ENCODE data around the gene TMEFF1. TPM values are rescaled to one million over a fixed set of nuclear protein-coding genes. Genes with fewer than 3 reads are reported as not detected.

The TMEFF1 gene
- total RNA-seq, 2 donors from 2014 or later, result 0.50 TPM; not detected in 1

- ATAC-seq (no peak), DNase-seq (no peak)
- intact Hi-C loops (cut with DNase I, micrococcal nuclease), result no loop called here
Measured at GRCh38 chr9:100589582-100589981, 116.6 kb downstream of the TMEFF1 start.

GRCh38 chr9:100590481-100590880 is 117.5 kb downstream of the TMEFF1 start:
- intact Hi-C loops (cut with DNase I, micrococcal nuclease), result no loop called here
- no peak for ATAC-seq
- DNase-seq, result no peak

GRCh38 chr9:100591139-100591538 is 118.2 kb downstream of the TMEFF1 start:
- intact Hi-C loops (cut with DNase I, micrococcal nuclease), result no loop called here
- no peak for ATAC-seq

GRCh38 chr9:100591639-100592412 is 118.9 kb downstream of the TMEFF1 start:
- ATAC-seq (no peak), DNase-seq (no peak)
- intact Hi-C loops (cut with DNase I, micrococcal nuclease), result no loop called here

More at GRCh38 chr9:100591139-100591538, 118.2 kb downstream of the TMEFF1 start:
- no peak for DNase-seq

- peak; percentile 50 for ATAC-seq
- intact Hi-C loops (cut with DNase I, micrococcal nuclease), result no loop called here
- no peak for DNase-seq
Measured at GRCh38 chr9:100595391-100596199, 122.6 kb downstream of the TMEFF1 start.

GRCh38 chr9:100597236-100597635 is 124.3 kb downstream of the TMEFF1 start:
- intact Hi-C loops (cut with DNase I, micrococcal nuclease), result no loop called here
- DNase-seq, result no peak
- no peak for ATAC-seq

DNA sequence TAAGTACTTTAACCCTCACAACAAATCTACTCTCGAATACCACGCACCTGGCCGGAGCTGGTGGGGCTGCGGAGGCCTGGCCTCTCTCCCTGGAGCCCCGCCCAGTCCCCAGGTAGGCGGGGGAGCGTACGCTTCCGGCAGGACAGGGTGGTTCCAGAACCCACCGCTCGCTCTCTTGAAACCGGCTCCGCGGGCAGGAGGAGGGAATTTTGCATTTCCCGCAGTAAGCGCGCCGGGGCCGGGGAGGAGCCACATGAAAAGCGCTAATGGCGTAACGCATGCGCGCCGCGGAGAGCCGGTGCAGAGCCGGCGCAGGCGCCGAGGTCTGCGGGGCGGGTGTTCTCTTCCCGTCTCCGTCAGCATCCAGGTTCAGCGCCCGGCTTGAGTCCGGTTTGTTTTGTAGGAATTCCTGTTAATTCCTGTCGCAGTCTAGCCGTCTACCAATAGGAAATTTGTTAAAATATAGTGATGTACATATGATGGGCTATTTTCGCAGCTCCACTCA is 125.7 kb downstream of the TMEFF1 start:
- intact Hi-C loops (cut with DNase I, micrococcal nuclease), result no loop called here
- peak; percentile 87 to 91 for DNase-seq
- ATAC-seq, result peak; percentile 91

DNA sequence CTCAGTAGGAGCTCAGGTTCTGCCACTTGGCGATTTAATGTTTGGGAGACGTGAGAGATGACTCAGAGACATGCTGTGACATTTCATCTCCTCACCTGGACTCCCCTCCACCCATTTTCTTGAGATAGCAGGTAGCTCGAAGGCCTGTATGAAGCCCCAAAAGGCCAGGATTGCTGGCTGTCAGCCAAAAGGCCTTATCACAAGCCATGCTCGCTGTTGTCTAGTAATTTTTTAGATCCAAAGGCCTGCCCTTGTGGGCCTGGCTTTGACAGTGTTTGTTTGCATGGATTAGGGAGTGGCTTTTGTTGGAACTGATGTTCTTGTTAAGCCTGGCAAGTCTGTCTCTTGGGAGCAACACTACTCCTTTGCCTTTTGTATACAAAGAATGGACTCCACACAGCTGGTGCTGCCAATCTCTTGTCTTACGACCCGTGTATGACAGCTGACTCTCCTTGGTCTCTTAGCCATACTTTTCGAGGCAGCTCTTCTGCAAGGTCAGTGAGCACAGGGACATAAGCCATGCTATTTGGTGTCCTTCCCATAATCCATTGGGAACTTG is 127.7 kb downstream of the TMEFF1 start:
- DNase-seq, result no peak
- intact Hi-C loops (cut with DNase I, micrococcal nuclease), result loop anchor here in 1 of 2 donors (10.0 kb wide), 1 partner anchor 714 kb away; no protein-coding TSS in a partner anchor
- ATAC-seq, result no peak

DNA sequence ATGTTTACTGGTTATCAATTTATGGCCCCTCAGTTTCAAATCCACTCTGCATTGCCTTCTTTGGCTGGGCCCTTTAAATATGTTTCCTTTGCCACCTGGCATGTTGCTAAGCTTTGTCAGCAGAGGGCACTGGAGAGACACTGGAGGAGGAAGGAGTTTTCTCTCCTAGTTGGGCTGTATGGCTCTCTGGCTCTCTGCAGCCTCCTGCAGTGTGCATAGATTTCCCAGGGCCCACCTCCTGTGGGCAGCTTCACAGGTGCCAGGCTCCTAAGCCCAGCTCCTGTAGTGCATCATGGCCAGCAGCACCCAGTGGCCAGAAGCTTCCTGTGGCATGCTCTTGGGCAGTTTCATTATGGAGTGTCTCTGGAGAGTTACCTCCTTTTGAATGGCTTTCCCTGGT is 128.3 kb downstream of the TMEFF1 start:
- intact Hi-C loops (cut with DNase I, micrococcal nuclease), result loop anchor here in 1 of 2 donors (10.0 kb wide), 1 partner anchor 714 kb away; no protein-coding TSS in a partner anchor
- peak; percentile 60 for ATAC-seq
- DNase-seq, result peak; percentile 36 to 48

DNA sequence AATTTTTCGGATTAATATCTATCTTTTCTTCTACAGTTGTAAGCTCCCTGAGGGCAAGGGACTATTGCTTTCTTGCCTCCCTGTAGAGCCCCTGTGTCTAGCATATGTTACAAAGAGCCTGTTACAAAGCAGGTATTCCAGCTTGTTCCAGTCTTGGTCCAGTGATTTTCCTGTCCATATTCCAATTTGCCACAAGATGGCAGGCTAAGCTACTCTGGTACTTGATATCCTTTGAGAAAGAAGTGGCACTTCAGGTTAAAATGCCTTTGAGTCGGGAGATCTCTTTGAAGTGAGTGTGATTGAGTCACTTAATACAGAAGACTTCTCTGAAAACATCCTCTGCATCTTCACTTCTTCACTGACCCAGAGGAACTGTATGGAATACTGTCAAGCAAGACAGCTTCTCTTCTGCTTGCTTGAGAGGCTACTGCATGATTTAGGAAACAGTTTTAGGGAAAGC is 129.4 kb downstream of the TMEFF1 start:
- ATAC-seq, result peak; percentile 34
- intact Hi-C loops (cut with DNase I, micrococcal nuclease), result loop anchor here in 1 of 2 donors (10.0 kb wide), 1 partner anchor 712 kb away; no protein-coding TSS in a partner anchor
- DNase-seq, result no peak

- no peak for ATAC-seq
- intact Hi-C loops (cut with DNase I, micrococcal nuclease), result loop anchor here in 1 of 2 donors (10.0 kb wide), 1 partner anchor 709 kb away; no protein-coding TSS in a partner anchor
- DNase-seq, result no peak
Measured at GRCh38 chr9:100605405-100605804, 132.5 kb downstream of the TMEFF1 start.

DNA sequence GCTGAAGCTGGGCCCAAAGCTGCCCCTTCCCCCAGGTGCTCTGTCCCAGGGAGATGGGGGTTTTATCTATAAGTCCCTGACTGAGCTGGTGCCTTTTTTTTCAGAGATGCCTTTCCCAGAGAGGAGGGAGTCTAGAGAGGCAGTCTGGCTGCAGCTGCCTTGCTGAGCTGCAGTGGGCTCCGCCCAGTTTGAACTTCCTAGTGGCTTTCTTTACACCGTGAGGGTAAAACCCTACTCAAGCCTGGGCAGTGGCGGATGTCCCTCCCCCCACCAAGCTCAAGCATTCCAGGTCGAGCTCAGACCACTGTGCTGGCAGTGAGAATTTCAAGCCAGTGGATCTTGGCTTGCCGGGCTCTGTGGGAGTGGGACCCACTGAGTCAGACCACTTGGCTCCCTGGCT is 146.2 kb downstream of the TMEFF1 start:
- ATAC-seq, result no peak

GRCh38 chr9:100619665-100620064 is 146.7 kb downstream of the TMEFF1 start:
- DNase-seq (no peak), ATAC-seq (no peak)
- intact Hi-C loops (cut with DNase I, micrococcal nuclease), result no loop called here

More for the DNA sequence above, 146.2 kb downstream of the TMEFF1 start:
- no peak for DNase-seq
- intact Hi-C loops (cut with DNase I, micrococcal nuclease), result no loop called here

DNA sequence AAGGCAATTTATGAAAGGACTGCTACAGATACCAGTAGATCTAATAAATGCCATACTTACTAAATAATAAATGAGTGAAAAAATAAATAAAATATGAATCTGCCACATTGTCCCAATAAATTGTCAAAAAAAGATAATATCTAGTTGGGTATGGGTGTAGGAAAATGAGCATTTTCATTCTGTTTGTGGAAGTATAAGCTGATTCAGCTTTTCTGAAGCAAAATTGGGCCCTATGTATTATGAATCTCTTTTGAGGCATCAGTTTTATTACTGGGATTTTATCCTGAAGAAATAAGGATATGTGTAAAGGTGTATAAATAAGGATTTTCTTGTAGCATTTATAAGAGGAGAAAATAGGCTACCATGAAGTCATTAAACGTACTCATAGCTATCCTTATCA is 151.0 kb downstream of the TMEFF1 start:
- no peak for DNase-seq
- intact Hi-C loops (cut with DNase I, micrococcal nuclease), result no loop called here
- ATAC-seq, result no peak

- intact Hi-C loops (cut with DNase I, micrococcal nuclease), result no loop called here
- no peak for ATAC-seq
- DNase-seq, result no peak
Measured at GRCh38 chr9:100626949-100627348, 154.0 kb downstream of the TMEFF1 start.
